ENCODE results near the gene DISC1.

Gene DISC1

DNA sequence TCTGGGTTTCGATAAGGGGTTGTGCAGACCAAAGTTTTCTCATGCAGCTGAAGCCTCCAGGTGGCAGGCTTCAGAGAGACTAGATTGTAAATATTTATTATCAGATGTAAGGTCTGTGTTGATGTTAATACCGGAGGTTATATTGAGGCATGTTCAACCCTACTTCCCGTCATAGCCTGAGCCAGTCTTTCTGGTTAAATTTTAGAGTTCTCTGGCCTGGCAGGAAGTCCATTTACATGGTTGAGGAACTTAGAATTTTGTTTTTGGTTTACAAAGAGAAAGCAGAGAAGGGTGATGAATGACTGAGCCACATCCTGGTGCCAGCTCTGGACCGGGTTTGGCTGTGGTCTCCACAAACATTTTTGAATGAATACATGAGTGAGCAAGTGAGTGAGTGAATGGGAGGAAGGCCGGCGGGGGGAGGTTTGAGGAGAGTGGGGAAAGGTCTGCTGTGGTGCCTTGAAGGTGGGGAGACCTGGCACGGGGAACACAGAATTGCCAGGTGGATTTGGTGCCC, 218.5 kb downstream of the DISC1 start:
- H3K4me3 ChIP-seq (ENCODE audit: low read depth, low read length), result no peak overlapping the region

DNA sequence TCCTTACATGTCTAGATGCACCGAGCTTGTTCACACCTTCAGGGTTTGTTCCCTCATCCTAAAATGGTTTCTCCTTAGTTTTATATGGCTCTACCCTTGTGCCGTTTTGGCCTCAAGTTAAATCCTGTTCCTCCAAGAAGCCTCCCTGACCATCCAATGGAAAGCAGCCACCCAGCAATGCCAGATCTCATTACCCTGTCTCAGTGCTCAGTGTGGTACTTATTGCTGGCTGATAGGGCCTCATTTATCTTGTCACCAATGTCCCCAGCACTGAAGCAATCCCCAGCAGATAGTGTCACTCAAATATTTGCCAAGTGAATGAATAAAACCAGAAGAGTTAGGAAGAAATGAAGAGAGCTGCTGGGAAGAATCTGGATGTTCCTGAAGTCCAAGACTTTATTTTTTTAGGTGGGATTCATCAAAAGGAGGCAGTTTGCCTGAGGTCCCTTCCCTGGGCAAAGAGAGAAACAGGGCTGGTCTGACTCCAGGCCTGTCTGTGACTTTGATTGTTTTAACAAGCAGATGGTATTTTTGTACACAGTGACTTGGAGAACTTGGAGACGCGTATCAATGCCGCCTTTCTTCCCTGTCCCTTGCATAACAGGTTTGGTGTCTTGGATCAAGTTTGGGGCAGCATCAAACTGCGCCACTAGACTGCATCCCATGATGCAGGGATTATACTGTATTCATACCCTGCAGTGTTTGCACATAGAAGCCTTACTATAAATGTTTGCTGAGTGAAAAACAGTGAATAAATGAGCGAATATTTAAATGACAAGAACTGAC, 221.2 kb downstream of the DISC1 start:
- H3K4me3 ChIP-seq (ENCODE audit: low read depth, low read length), result no peak overlapping the region

DNA sequence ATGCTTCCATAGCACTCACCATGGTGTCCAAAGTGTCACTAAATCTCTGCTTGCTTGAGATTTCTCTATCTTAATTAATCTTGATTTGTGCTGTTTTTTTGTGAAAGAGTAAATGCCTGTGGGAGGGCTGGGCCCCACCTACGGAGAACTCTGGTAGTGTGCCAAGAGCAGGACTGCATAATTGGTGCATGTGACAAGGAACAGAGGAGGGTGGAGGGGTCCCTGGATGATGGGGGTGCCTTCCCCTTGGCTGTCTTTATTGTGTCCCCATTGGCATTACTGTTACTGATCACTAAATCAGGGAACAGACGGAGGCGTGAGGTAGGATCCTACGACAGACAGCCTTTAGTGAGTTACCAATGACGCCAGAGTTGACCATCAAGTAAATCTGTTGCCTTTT, 223.4 kb downstream of the DISC1 start:
- no peak overlapping the region for H3K4me3 ChIP-seq (ENCODE audit: low read depth, low read length)

DNA sequence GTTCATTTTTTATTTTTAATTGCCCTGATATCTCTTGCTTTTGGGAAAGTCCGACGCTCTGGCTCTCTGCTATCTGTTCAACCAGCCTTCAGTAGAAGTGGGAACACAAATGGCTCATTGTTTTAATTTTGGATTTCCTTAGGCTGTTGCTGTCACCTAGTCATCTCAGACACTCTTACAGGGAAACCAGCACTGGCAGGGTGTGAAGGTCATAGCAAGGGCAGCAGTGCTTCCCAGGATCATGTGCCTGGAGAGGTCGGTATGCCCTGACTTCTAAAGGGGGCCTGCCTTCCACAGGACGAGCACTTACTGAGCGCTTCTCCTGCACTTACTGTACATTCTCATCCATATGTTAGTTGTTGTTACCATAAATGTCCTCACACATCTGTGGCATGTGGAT, 224.2 kb downstream of the DISC1 start:
- H3K4me3 ChIP-seq (ENCODE audit: low read depth, low read length), result no peak overlapping the region

DNA sequence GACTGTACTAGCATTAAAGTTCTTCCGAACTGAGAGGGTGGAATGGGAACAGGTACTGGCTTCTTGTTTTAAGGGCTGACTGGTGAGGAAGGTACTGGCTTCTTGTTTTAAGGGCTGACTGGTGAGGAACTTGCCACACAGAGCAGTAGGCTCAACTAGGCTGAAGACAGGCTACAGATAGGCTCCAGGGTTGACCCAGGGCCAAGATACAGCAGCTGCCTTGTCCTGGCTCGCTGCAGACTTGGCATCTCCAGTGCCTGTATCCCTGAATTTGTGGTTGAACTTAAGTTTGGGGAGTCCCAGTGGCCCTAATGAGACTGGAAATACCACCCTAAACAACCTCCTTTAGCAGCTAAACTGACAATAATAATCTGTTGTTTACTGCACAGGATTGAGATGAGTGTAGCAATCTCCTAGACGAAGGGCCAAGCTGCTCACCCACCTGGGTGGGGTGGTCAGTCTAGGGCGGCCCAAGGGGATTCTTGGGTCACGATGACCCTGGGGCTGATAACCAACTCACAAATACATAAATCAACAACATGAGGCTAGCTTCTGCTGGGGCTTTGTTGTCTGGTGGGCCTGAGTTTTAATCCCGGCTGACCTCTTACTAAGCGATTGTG, 227.1 kb downstream of the DISC1 start:
- H3K4me3 ChIP-seq (ENCODE audit: low read depth, low read length), result no peak overlapping the region

DNA sequence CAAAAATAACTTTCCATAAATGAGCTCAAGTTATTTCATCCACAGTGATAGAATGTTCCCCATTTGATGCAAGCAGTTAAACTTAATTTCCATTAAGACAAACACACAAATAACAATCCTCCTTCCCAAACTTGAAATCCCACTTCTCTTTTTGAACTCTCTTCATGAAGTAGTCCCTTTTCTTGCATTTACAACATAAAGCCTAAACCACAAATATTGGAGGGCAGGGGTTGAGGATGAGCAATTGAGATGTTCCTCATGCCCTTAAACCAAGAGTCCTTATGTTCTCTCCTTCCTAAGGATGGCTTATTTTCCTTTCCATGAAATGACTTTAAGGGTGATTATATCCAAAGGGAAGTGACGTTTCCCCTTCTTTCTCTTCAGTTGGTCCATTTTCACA, 228.8 kb downstream of the DISC1 start:
- H3K4me3 ChIP-seq (ENCODE audit: low read depth, low read length), result no peak overlapping the region

DNA sequence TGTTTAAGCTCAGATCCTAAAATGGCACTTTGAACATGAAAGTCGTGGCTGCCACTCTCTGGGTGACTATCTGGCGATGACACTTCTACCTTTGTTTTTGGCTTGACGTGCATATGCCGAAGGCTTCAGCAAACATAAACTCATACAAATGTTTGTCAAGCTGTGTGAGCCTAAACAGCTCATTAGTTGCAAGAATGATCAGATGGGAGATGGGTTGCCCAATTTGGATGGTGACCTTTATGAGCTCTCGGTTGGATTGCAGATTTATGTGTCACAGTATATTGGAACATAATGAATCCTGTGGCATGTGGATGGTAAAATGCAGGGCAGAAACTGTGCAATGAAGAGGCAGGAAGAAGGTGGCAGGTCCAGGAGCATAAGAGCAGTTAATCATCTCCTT, 229.3 kb downstream of the DISC1 start:
- no peak overlapping the region for H3K4me3 ChIP-seq (ENCODE audit: low read depth, low read length)

DNA sequence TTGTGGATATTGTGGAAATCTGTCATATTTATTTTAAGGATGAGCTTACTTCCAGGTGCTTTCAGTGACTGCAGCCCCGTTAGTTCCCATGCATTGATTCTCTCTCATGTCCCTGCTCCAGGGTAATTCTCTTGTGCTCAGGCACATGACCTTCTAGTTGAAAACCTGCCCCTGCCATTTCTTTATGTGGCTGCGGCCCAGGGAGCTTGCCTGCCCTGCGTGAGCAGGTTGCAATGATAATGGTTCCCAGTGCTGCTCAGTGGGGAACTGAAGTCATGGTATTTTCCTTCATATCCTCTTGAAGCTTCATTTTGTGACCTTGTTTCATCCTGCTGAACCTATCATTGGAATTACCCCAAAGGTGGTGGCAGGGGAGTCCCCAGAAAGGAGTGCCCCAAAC, 229.8 kb downstream of the DISC1 start:
- H3K4me3 ChIP-seq (ENCODE audit: low read depth, low read length), result no peak overlapping the region

DNA sequence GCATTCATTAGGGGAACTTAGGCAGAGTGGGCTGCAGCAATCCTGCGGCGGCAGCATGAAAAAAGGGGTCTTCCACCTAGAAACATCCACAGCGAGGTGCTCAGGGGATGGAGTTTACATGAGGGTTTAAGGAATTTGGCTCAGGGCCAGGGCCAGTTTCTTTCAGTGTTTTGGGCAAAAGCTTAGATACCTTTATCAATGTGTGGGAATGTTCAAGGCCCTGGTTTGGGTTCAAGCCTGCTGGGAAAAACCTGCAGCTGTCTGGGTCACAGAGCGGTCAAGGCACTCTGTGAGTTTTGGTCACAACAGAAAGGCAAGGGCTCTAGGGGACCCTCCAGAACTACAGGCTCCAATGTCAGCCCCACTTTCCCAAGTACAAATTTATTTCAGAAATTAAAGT, 230.3 kb downstream of the DISC1 start:
- no peak overlapping the region for H3K4me3 ChIP-seq (ENCODE audit: low read depth, low read length)

DNA sequence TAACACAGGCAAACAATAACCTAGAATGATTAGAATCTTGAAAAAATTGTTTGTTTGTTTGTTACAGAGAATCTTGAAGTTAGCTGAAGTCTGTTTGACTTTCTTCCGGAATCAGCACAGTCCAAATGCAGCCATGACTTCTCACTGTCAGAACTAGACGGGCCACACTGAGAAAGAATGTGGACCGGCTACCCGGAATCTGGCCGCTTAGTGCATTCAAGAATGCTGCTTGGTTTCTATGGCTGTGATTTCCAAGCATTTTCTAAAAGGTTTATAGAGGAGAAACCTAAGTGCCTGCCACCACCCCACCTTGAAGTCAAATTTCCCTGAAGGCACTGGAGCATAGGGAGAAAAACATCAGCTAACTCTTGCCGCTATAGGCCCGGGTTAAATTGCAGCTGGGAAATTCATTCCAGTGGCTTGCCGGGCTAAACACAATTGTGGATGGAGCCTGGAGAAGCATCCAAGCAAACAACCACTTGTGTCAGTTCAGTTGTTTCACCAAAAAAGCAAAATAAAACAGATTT, 231.1 kb downstream of the DISC1 start:
- no peak overlapping the region for H3K4me3 ChIP-seq (ENCODE audit: low read depth, low read length)

DNA sequence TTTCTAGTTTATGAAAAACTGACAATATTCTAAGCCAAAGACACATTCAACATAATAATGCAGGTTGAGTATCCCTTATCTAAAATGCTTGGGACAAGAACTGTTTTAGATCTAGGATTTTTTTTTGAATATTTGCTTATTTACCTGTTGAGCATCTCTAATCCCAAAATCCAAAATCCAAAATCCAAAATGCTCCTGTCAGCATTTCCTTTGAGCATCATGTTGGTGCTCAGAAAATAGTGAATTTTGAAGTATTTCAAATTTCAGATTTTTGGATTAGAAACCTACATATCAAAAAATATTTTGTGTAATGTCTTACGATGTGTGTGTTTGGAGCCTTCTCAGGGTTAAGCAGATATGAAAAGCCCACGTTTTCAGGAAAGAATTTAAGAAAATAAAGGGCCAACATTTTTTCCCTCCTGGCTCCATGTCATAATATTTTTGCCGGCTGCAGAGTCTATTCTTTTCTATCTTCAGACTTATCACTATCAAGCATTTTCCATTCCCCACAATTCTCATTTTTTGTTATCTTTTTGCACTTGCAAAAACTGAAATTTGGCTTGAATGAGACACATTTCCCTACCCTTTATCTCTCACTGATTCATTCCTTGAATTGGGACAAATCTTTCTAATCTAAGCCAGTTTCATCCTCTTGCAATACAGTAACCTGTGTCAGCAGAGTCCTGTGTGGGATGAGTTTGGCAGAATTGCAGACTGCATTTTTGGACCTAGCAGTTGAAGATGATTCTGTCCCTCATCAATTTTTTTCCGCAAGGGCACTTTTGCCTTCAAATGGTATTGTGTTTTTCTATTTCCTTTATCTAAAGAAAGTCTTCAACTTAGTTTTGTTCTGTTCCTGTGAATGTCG, 233.9 kb downstream of the DISC1 start:
- no peak overlapping the region for H3K4me3 ChIP-seq (ENCODE audit: low read depth, low read length)

DNA sequence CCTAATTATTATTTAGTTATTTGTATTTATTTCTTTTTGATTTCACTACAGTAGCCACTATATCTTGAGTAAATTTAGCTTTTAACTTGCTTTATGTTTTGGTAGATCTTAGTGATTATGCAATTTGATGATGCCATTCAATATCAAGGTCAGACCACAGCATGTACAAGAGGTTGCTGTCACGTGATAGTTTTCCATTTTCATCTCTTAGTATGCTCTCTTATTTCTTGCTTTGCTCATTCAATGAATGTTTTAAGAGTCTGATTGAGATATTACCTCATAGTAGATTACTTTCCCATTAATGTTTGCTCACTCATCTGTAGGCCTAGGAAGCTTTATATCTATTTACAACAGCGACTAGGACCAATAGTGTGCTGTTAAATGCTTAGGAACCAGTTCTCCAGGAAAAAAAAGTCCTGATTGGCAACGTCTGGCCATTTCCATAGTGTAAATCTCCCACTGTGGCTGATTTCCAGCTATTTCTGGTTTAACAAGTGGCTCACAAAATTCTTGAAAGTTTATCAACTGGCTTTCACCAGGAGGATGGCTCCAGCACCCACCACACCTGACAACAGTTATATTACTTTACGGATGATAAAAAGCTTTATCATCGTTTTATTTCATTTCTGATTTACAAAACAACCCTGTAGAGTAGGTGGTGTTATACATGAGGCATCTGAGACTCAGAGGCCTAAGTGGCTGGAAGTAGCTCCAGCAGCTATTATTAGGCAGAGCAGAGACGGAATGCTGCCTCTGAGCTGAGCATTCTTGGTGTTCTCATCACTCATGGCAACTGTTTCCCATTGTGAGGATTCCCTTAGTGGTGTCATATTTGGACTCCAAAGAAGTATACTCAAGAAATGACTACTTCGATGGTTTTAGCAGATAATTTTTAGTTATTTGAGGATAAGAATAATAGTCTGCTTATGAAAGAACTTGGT, 235.2 kb downstream of the DISC1 start:
- no peak overlapping the region for H3K4me3 ChIP-seq (ENCODE audit: low read depth, low read length)

DNA sequence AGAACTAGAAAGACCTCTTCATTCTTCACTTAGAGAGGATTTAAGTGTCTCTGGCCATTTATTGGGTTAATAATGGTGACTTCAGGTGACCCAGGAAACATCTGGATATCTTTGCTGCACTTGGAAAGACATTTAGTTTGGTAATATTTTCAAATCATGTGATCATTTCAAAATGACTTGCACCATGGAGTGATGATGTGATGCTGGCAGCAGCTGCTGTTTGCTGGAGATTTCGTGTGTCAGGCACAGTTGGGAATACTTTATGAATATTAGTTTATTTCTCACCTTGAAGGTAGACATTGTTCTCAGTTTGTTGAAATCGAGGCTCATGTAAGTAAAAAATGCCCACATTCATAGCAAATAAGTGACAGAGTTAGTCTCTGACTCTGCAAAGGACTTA, 236.0 kb downstream of the DISC1 start:
- H3K4me3 ChIP-seq (ENCODE audit: low read depth, low read length), result no peak overlapping the region

DNA sequence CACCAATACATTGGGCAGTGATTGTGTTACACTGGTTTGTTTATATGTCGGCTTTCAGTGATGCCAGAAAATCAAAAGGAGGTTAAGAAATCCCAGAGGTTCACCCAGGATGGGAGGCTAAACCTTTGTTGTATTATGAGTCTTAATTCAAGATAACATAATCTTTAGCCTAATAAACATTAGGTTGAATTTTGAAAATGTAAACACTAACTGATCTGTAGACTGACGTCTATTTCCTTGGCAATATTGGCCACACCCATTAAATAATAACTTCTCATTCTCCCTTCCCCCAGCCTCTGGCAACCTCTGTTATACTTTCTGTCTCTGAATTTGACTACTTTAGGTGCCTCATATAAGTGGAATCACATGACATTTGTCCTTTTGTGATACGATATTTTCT, 238.7 kb downstream of the DISC1 start:
- no peak overlapping the region for H3K4me3 ChIP-seq (ENCODE audit: low read depth, low read length)

DNA sequence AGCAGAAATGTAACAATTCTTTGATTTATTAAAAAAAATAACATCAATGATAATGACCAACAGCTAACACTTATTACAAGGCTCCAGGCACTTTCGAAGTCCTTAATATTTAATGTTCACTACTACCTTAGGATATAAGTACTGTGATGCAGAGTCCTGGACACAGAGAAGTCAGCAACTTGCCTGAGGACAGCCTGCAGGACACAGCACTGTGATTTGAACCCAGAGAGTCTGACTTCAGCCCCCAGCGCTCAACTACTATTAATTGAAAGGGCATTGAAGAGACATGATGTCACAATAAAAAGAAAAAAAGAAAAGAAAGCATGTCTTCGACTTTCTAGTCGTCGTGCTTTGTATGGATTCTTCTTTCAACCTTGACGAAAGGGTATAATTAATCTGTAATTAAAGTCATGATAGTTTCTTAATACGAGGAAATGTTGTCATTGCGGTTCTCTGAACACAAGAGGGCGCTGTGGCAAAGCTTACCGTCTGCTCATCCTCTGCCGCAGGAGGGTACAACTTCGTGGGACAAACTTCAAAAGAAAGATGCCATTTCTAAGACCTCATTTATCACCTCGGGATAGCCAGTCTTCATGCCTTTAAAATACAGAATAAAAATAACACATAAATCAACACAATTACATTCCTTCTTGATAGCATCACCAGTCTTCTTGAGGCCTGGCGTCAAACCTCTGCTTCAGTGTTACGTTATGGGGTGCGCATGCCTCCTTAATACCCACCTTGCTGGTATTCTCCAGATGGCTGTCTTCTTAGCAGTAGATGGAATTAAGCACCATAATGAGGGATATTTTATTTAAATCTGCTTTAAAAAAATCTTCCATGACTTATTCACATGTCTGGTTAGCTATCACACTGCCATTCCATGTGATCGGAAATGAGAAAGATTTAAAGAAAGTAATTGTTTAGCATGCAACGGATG, 240.1 kb downstream of the DISC1 start:
- H3K4me3 ChIP-seq (ENCODE audit: low read depth, low read length), result no peak overlapping the region

DNA sequence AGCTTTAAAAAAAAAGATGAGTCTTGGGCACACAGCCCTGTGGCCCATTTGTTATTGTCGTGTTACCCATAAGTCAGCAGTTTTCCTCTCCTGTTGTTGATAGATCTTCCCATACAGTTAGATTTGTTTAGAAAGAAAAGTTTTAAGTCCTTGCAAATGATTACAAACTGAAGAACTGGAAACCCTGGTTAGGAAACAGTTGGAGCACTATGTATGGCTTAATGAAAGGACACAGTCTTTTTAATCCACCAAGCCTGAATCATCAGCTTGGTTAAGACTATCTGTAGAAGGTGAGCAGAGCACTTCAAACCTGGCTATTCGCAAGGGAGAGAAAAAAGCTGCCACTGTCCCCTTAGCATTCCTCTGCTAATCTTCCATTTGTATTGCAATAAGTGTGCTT, 241.0 kb downstream of the DISC1 start:
- no peak overlapping the region for H3K4me3 ChIP-seq (ENCODE audit: low read depth, low read length)

DNA sequence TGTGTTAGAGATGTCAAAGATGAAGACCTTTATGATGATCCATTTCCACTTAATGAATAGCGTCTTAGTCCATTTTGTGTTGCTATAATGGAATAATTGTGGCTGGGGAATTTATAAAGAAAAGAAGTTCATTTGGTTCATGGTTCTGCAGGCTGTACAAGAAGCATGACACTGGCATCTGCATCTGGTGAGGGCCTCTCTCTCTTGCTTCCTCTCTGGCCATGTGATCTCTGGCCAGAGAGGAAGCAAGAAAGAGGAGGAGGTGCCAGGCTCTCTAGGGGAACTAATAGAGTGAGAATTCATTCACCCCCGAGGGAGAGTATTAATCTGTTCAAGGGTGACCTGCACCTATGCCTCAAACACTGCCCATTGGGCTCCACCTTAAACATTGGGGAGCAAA, 242.8 kb downstream of the DISC1 start:
- H3K4me3 ChIP-seq (ENCODE audit: low read depth, low read length), result no peak overlapping the region

DNA sequence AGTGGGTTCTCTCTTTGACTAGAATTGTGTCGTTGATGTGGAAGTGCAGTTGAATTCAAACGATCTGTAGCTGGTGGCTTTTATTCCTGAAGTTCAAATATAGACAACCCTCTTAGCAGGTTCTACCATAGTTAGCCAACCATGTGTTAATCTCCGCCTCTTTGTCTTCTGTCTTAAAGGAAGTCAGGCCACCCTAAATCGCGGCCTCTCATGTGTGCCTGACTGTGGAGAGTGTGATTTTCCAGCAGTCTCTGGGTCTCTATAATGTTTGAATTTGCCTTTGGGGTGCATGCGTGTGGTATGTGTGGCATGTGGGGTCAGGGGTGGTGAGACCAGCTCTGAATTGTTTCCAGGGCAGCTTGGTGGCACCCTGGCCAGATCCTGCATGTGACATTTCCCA, 244.9 kb downstream of the DISC1 start:
- H3K4me3 ChIP-seq (ENCODE audit: low read depth, low read length), result no peak overlapping the region

DNA sequence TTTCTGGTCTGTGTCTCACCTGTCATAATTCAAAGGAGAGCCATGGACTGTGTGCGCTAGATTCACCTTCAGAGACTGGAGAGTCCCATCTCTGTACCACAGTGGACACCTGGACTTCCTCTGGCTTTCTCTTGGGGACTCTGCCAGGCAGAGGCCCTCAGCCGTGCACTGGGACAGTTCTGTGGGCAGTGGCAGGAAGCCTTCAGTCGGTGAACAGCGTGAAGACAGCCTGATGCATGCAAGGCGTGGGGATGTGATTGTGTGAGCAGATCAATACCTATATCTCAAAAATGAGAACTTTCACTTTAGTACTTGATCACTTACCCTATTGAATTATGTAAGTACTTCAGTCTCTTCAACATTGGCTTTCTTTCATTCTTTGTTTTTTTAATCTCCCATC, 245.3 kb downstream of the DISC1 start:
- no peak overlapping the region for H3K4me3 ChIP-seq (ENCODE audit: low read depth, low read length)

Data from iPS-11a (cell line).